Prostate gland (tissue), 2 donors: ENCODE data around the gene STOX2. TPM values are rescaled to one million over a fixed set of nuclear protein-coding genes. Genes with fewer than 3 reads are reported as not detected.

Experiments used
- DNase-seq: peaks from one replicate; pipeline ENCODE4 v3.0.0-alpha.2; 2019; ENCODE audit warnings: low spot score
- H3K27ac ChIP-seq, 2 donors: fragments of 200-600 bp; sonication (generic); 2 replicates each; pipeline ENCODE4 v1.5.1; 2017 to 2019
- H3K27me3 ChIP-seq: fragments of 200-600 bp; sonication (generic); replicated peaks from 2 replicates; pipeline ENCODE4 v1.5.1; 2019; ENCODE audit not compliant: insufficient read depth
- H3K36me3 ChIP-seq, 2 donors: fragments of 200-600 bp; sonication (generic); 1 replicate in 1 of 2; 2 replicates in 1 of 2; pipeline versions ENCODE4 v1.5.1 to v1.8.1; 2017 to 2019
- H3K4me1 ChIP-seq: fragments of 200-600 bp; sonication (generic); replicated peaks from 2 replicates; pipeline ENCODE4 v1.5.1; 2019
- H3K4me3 ChIP-seq, 2 donors: fragments of 200-600 bp; sonication (generic); 2 replicates each; pipeline ENCODE4 v1.5.1; 2017 to 2019
- H3K9me3 ChIP-seq: fragments of 200-600 bp; sonication (generic); 2 replicates; pipeline ENCODE4 v1.5.1; 2017
- CTCF ChIP-seq, 4 experiments: fragments of 200-600 bp in 2 of 4; fragments of 450-650 bp in 2 of 4; sonication (generic) in 2 of 4; IDR thresholded peaks; 1 replicate in 3 of 4; 2 replicates in 1 of 4; pipeline ENCODE4 v1.5.1; 2016 to 2019; ENCODE audit warnings: antibody characterized with exemption in 4 of 4, mild to moderate bottlenecking in 2 of 4, moderate library complexity in 2 of 4
- POLR2A ChIP-seq: fragments of 450-650 bp; IDR thresholded peaks from one replicate; pipeline ENCODE4 v1.6.1; 2016; ENCODE audit warnings: antibody characterized with exemption, mild to moderate bottlenecking
- POLR2AphosphoS5 ChIP-seq: sonication (generic); formaldehyde crosslinking; IDR thresholded peaks from one replicate; pipeline ENCODE4 v1.6.1; 2017; ENCODE audit warnings: antibody characterized with exemption
- WGBS: methylation state at CpG from one replicate; pipeline ENCODE4 v1.1.5; 2018; 5-methylcytosine and 5-hydroxymethylcytosine counted together
- intact Hi-C: fragments of 100-400 bp; cut with DNase I; formaldehyde crosslinking; loops from one replicate; pipeline ENCODE4 v1.14.2; 2022
- total RNA-seq, 2 donors: library from RNA; depleted of rRNA; stranded (reverse); fragments of >200 nt; gene quantifications; one replicate each; pipeline ENCODE4 v1.1.0, GENCODE V29; 2016

The STOX2 gene
- total RNA-seq, 2 donors from 2014 or later, result 12.9 to 14.9 TPM

DNA sequence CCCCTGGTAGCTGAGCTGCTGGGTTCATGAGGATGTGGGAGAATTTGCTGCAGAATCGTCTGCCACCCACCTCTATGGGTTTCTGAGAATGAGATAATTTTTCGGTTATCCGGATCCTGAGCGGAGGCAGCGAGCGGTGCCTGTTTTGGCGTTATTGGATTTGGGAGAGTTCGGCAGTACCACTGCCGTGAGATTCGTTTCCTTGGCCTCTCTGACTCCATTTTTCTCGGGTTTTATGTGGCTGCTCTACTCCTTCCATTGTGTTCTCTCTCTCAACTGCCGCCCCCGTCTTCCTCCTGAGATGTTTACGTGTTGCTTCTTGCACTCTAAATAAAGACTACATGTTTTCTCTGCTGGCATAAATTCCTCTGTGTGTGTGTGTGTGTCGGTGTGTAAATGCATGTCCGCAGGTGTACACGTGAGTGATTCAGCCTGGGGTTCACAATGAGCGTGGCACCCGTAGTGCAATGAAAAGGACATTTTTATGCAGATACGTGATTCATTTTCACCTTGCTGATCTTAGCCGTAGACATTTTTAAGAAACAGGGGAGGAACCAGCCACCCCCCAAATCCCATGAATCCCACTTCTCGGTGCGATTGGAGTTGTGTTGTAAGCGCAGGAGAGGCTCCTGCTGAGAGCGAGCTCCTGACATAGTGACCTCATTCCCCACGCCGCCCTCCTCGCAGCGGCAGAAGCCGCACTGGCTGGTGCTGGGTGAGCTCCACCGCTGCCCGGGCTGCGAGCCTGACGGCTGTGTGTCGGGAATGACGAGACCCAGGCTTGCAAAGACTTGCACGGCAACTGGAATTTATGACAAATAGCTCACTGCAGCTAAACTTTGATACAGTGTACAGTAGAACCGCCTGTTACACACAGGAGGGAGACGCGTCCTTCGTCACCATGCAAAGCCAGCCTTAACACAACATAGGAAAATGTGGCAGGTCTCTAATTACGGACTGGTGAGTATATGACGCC lies 82.2 kb downstream of the STOX2 start:
- H3K9me3 ChIP-seq, result no peaks in the 10 kb centered on the region
- DNase-seq, result peak; percentile 75
- H3K36me3 ChIP-seq, result no peaks in the 10 kb centered on the region
- intact Hi-C loops, result loop anchor here (5.0 to 10.0 kb wide), 2 partner anchors 80 to 178 kb away; partner anchors contain the start of gene STOX2
- H3K4me1 ChIP-seq, result no peaks in the 10 kb centered on the region
- 34% methylated on average over 43 of the region's 43 CpGs for WGBS
- TF ChIP-seq CTCF (IDR thresholded peaks at IDR 0.05), result no peak
- no peak for TF ChIP-seq POLR2AphosphoS5
- peak; percentile 23 for TF ChIP-seq POLR2A
- H3K27me3 ChIP-seq, result no peaks in the 10 kb centered on the region
- peak overlapping the region; percentile 8 to 31 for H3K27ac ChIP-seq
- peak overlapping the region; percentile 19 to 28 for H3K4me3 ChIP-seq

- peak overlapping the region; percentile 8 to 32 for H3K27ac ChIP-seq
- DNase-seq, result peak; percentile 81
- H3K4me3 ChIP-seq, result peak overlapping the region; percentile 19 to 28
- H3K36me3 ChIP-seq, result no peaks in the 10 kb centered on the region
- H3K9me3 ChIP-seq, result no peaks in the 10 kb centered on the region
- H3K27me3 ChIP-seq, result no peaks in the 10 kb centered on the region
- no peak for TF ChIP-seq CTCF (IDR thresholded peaks at IDR 0.05)
- TF ChIP-seq POLR2AphosphoS5, result peak; percentile 90
- peak; percentile 22 for TF ChIP-seq POLR2A
- 5% methylated on average over 10 of the region's 10 CpGs for WGBS
- intact Hi-C loops, result loop anchor here (2.0 to 10.0 kb wide), 3 partner anchors 81 to 177 kb away; partner anchors contain the start of gene STOX2
- no peaks in the 10 kb centered on the region for H3K4me1 ChIP-seq
Observed at GRCh38 chr4:183987987-183988392, 82.9 kb downstream of the STOX2 start.

- peak overlapping the region in 1 of 2 donors; percentile 32 for H3K27ac ChIP-seq
- WGBS, result 67% methylated on average over 9 of the region's 9 CpGs
- no peaks in the 10 kb centered on the region for H3K4me1 ChIP-seq
- no peak for DNase-seq
- TF ChIP-seq POLR2A (no peak), CTCF (IDR thresholded peaks at IDR 0.05) (no peak), POLR2AphosphoS5 (no peak)
- H3K4me3 ChIP-seq, result no peak overlapping the region
- no peaks in the 10 kb centered on the region for H3K27me3 ChIP-seq
- intact Hi-C loops, result loop anchor here (2.0 to 10.0 kb wide), 3 partner anchors 82 to 176 kb away; partner anchors contain the start of gene STOX2
- H3K9me3 ChIP-seq, result no peaks in the 10 kb centered on the region
- H3K36me3 ChIP-seq, result no peaks in the 10 kb centered on the region
Observed at GRCh38 chr4:183988874-183989273, 83.8 kb downstream of the STOX2 start.

GRCh38 chr4:183989461-183989860 lies 84.4 kb downstream of the STOX2 start:
- intact Hi-C loops, result loop anchor here (2.0 to 10.0 kb wide), 3 partner anchors 82 to 175 kb away; partner anchors contain the start of gene STOX2
- TF ChIP-seq POLR2AphosphoS5, result peak; percentile 11
- TF ChIP-seq POLR2A, result no peak
- Histone ChIP-seq H3K4me1 (no peaks in the 10 kb centered on the region), H3K27ac (no peak overlapping the region), H3K36me3 (no peaks in the 10 kb centered on the region), H3K27me3 (no peaks in the 10 kb centered on the region), H3K9me3 (no peaks in the 10 kb centered on the region), H3K4me3 (no peak overlapping the region)
- 41% methylated on average over 6 of the region's 6 CpGs for WGBS
- no peak for DNase-seq

GRCh38 chr4:183989931-183990330 lies 84.8 kb downstream of the STOX2 start:
- no peak overlapping the region for H3K27ac ChIP-seq
- 64% methylated on average over 2 of the region's 2 CpGs for WGBS
- intact Hi-C loops, result loop anchor here (2.0 to 10.0 kb wide), 3 partner anchors 83 to 175 kb away; partner anchors contain the start of gene STOX2

More at GRCh38 chr4:183989931-183990330, 84.8 kb downstream of the STOX2 start:
- H3K9me3 ChIP-seq, result no peaks in the 10 kb centered on the region
- no peaks in the 10 kb centered on the region for H3K36me3 ChIP-seq
- no peaks in the 10 kb centered on the region for H3K27me3 ChIP-seq
- no peak overlapping the region for H3K4me3 ChIP-seq
- TF ChIP-seq POLR2AphosphoS5 (no peak), POLR2A (no peak), CTCF (IDR thresholded peaks at IDR 0.05) (no peak)
- no peaks in the 10 kb centered on the region for H3K4me1 ChIP-seq
- DNase-seq, result no peak
